ENCODE measurements around the gene CADM1. TPM values are rescaled to one million over a fixed set of nuclear protein-coding genes. Genes with fewer than 3 reads are reported as not detected.

The CADM1 gene
- total and polyA plus RNA-seq, 9 of the 15 experiments (the other 6 are each of a cell fraction or from before 2014, with no cell fraction given) = 0.42 TPM; not detected in 8

DNA sequence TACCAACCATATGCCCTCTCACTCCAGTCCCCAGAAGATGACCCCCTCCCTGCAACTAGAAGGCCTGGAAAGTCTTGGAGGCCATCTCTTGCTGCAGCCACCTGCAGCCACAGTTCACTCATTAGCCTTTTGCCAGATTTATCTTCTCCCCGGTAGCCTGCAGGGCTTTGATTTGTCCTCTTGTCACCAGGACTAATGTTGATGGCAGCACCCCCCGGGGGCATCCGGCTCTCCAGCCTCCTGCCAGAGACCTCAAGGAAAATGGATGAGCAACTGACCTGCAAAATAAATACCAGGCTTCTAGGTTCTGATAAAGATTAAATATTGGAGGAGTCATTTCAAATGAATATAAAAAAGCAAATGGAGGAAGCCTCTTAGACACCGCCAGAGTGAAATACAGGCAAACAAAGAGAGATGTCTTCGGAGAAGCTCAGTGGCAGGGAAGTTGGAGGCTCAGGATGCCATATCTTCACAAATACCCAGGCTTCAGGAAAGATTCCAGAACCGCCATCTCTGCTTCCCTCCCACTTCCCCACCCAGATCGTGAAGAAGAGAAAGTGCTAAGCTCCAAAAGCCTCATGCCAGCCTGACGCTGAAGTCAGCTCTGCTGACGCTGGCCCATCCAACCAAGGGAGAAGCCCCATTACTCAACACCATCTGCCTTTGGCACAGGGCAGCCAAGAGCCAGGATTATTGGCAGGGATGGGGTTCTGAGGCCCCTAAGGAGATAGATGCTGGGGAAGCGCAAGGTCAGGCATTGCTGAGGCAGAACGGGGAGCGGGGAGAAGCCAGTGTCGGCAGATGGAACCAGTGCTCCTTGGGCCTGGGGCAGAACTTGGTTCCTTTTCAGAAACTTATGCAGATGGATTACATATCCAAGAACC lies 362.7 kb downstream of the CADM1 start:
- intact Hi-C loops (cut with micrococcal nuclease) = no loop called here
- H3K79me2 ChIP-seq (ENCODE audit: control insufficient read depth, insufficient read depth, low read length) = no peaks in the 10 kb centered on the region
- WGBS (ENCODE audit: insufficient coverage, low coverage, missing lambda C conversion rate) = 1% methylated on average over 13 of the region's 13 CpGs
- no peak overlapping the region for H3K27ac ChIP-seq (ENCODE audit: extremely low read depth, low read depth, low read length)
- ChIA-PET POLR2A (interaction anchor here (1.0 kb wide), 2 partner anchors 8 to 31 kb away, joined by 3 to 4 read pairs; no protein-coding TSS in a partner anchor), CTCF (ENCODE audit: low intra/inter-chr PET ratio) (interaction anchor here (0.6 kb wide), 1 partner anchor 120 kb away, joined by 3 read pairs; no protein-coding TSS in a partner anchor)
- no peaks in the 10 kb centered on the region for H3K9me1 ChIP-seq (ENCODE audit: control insufficient read depth, insufficient read depth, low read length)
- no TSS peak for BruUV-seq (replicated peaks)
- ATAC-seq = no peak
- H3K4me1 ChIP-seq (replicated peaks in 1 of 2; ENCODE audit: control insufficient read depth in 2 of 2, insufficient read depth in 2 of 2, low read length in 2 of 2) = no peaks in the 10 kb centered on the region
- no peak overlapping the region for H2AFZ ChIP-seq (ENCODE audit: low read depth, low read length)
- FAIRE-seq = no peak
- H4K20me1 ChIP-seq (replicated peaks; ENCODE audit: control insufficient read depth, insufficient read depth, low read length) = no peaks in the 10 kb centered on the region
- in situ Hi-C loops (cut with MboI) = no loop called here
- H3K36me3 ChIP-seq (ENCODE audit: control insufficient read depth, insufficient read depth, low read length) = no peaks in the 10 kb centered on the region
- TF ChIP-seq CBFA2T3 (IDR thresholded peaks at IDR 0.05) (no peak), CTBP1 (IDR thresholded peaks at IDR 0.05; ENCODE audit: borderline replicate concordance) (no peak), NBN (IDR thresholded peaks at IDR 0.05; ENCODE audit: low read depth) (no peak), IRF2 (CRISPR knock-in tag; IDR thresholded peaks at IDR 0.05) (no peak), BHLHE40 (IDR thresholded peaks at IDR 0.05; ENCODE audit: low read length) (no peak), ZNF217 (CRISPR knock-in tag; IDR thresholded peaks at IDR 0.05) (no peak), SAFB (IDR thresholded peaks at IDR 0.05; ENCODE audit: borderline replicate concordance, low read depth, low read length) (no peak), THRAP3 (IDR thresholded peaks at IDR 0.05; ENCODE audit: borderline replicate concordance) (no peak), NFXL1 (CRISPR knock-in tag; IDR thresholded peaks at IDR 0.05) (no peak), BMI1 (IDR thresholded peaks at IDR 0.05; ENCODE audit: low read length) (no peak), MED1 (CRISPR knock-in tag; IDR thresholded peaks at IDR 0.05; ENCODE audit: borderline replicate concordance) (no peak), CHCHD3 (CRISPR knock-in tag; IDR thresholded peaks at IDR 0.05) (no peak), BRD4 (IDR thresholded peaks at IDR 0.05) (no peak), ZNF274 (IDR thresholded peaks at IDR 0.05; ENCODE audit: borderline replicate concordance, low read depth, low read length) (no peak), ZNF778 (CRISPR knock-in tag; IDR thresholded peaks at IDR 0.05) (no peak)
- TF ChIP-seq, protein P1, sequence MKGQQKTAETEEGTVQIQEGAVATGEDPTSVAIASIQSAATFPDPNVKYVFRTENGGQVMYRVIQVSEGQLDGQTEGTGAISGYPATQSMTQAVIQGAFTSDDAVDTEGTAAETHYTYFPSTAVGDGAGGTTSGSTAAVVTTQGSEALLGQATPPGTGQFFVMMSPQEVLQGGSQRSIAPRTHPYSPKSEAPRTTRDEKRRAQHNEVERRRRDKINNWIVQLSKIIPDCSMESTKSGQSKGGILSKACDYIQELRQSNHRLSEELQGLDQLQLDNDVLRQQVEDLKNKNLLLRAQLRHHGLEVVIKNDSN (CRISPR knock-in tag; IDR thresholded peaks at IDR 0.05) = no peak
- TF ChIP-seq, protein P2, sequence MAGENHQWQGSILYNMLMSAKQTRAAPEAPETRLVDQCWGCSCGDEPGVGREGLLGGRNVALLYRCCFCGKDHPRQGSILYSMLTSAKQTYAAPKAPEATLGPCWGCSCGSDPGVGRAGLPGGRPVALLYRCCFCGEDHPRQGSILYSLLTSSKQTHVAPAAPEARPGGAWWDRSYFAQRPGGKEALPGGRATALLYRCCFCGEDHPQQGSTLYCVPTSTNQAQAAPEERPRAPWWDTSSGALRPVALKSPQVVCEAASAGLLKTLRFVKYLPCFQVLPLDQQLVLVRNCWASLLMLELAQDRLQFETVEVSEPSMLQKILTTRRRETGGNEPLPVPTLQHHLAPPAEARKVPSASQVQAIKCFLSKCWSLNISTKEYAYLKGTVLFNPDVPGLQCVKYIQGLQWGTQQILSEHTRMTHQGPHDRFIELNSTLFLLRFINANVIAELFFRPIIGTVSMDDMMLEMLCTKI (IDR thresholded peaks at IDR 0.05; ENCODE audit: partially characterized antibody) = no peak
- no peaks in the 10 kb centered on the region; a peak in 1 of 5 replicates for H3K27me3 ChIP-seq (ENCODE audit: control insufficient read depth in 2 of 2, insufficient read depth in 2 of 2, low read length in 2 of 2)
- DNase-seq (ENCODE audit: extremely low read depth in 1 of 4, low spot score in 3 of 4) = no peak
- no peak overlapping the region for H3K4me2 ChIP-seq (ENCODE audit: insufficient read depth, low read length)
- H3K4me3 ChIP-seq = no peak overlapping the region
- H3K9me3 ChIP-seq (replicated peaks; ENCODE audit: control insufficient read depth, insufficient read depth, low read depth, low read length) = no peaks in the 10 kb centered on the region
- no peak overlapping the region for H3K9ac ChIP-seq (ENCODE audit: insufficient read depth in 1 of 2, low read depth in 2 of 2, low read length in 2 of 2)

Data from K562 (cell line).